GM12878 (cell line): ENCODE data around the gene PRDM16.

ENCODE experiments used
- CBX3 ChIP-seq: fragments of 200-600 bp; sonication (generic); IDR thresholded peaks from 2 replicates; pipeline ENCODE4 v1.6.1; 2016; ENCODE audit warnings: low read depth, borderline replicate concordance
- CBX5 ChIP-seq: sonication (generic); IDR thresholded peaks from 2 replicates; pipeline ENCODE4 v1.6.1; 2016; ENCODE audit warnings: low read depth, moderate library complexity, mild to moderate bottlenecking, inconsistent platforms
- CREB1 ChIP-seq: IDR thresholded peaks from 2 replicates; pipeline ENCODE4 v1.6.1; 2012; ENCODE audit warnings: low read depth, mild to moderate bottlenecking, inconsistent platforms
- CTCF ChIP-seq, 3 experiments: IDR thresholded peaks in 2 of 3; conservative IDR thresholded peaks in 1 of 3; 2 replicates each; pipeline ENCODE4 v1.5.1; 2011; ENCODE audit warnings: low read depth in 3 of 3, low read length in 3 of 3, mild to moderate bottlenecking in 3 of 3, control low read depth in 2 of 3, moderate library complexity in 2 of 3, inconsistent platforms in 1 of 3, mixed read lengths in 1 of 3; ENCODE audit not compliant: control insufficient read depth in 2 of 3, insufficient read depth in 1 of 3; ENCODE audit errors: extremely low read depth in 1 of 3
- E2F4 ChIP-seq: IDR thresholded peaks from 2 replicates; pipeline ENCODE4 v1.6.1; 2012; ENCODE audit warnings: low read depth, low read length, improper control_type of control experiment
- EZH2 ChIP-seq: IDR thresholded peaks from 2 replicates; pipeline ENCODE4 v1.6.1; 2012; ENCODE audit warnings: low read depth, mild to moderate bottlenecking, control low read depth, inconsistent platforms, low read length, borderline replicate concordance; ENCODE audit not compliant: control insufficient read depth
- GABPA ChIP-seq: IDR thresholded peaks from 2 replicates; pipeline ENCODE4 v1.6.1; 2014; ENCODE audit warnings: antibody characterized with exemption, low read depth, mild to moderate bottlenecking, inconsistent platforms
- HCFC1 ChIP-seq: fragments of 150-350 bp; IDR thresholded peaks from 2 replicates; pipeline ENCODE4 v1.6.1; 2014; ENCODE audit warnings: low read length
- MTA3 ChIP-seq: IDR thresholded peaks from 2 replicates; pipeline ENCODE4 v1.6.1; 2012; ENCODE audit warnings: low read length, inconsistent platforms, borderline replicate concordance
- NR2C1 ChIP-seq: fragments of 450-650 bp; IDR thresholded peaks from 2 replicates; pipeline ENCODE4 v1.6.1; 2017; ENCODE audit warnings: antibody characterized with exemption, mild to moderate bottlenecking, moderate library complexity
- RB1 ChIP-seq: fragments of 450-650 bp; formaldehyde crosslinking; IDR thresholded peaks from 2 replicates; pipeline ENCODE4 v1.6.1; 2017; ENCODE audit warnings: mild to moderate bottlenecking, borderline replicate concordance
- ZNF384 ChIP-seq: IDR thresholded peaks from 2 replicates; pipeline ENCODE4 v1.6.1; 2012; ENCODE audit warnings: low read depth, mild to moderate bottlenecking, low read length, improper control_type of control experiment, borderline replicate concordance
- ZZZ3 ChIP-seq: IDR thresholded peaks from 2 replicates; pipeline ENCODE4 v1.6.1; 2011; ENCODE audit warnings: low read depth; ENCODE audit not compliant: control insufficient read depth, insufficient read length

GRCh38 chr1:3442331-3442730 is 373.3 kb downstream of the PRDM16 start:
- no peak for TF ChIP-seq CTCF (IDR thresholded peaks at IDR 0.05 in 2 of 3, conservative IDR thresholded peaks at IDR 0.05 in 1 of 3; ENCODE audit: control insufficient read depth in 2 of 3, extremely low read depth in 1 of 3, insufficient read depth in 1 of 3, low read depth in 3 of 3, low read length in 3 of 3)
- TF ChIP-seq ZZZ3, result no peak
- no peak for TF ChIP-seq HCFC1
- TF ChIP-seq CBX5, result no peak
- no peak for TF ChIP-seq MTA3
- TF ChIP-seq ZNF384, result no peak
- no peak for TF ChIP-seq CBX3
- TF ChIP-seq E2F4, result no peak
- TF ChIP-seq EZH2, result no peak
- TF ChIP-seq NR2C1, result no peak
- no peak for TF ChIP-seq GABPA
- no peak for TF ChIP-seq CREB1
- no peak for TF ChIP-seq RB1
